ENCODE results near the gene TNS3.

DNA sequence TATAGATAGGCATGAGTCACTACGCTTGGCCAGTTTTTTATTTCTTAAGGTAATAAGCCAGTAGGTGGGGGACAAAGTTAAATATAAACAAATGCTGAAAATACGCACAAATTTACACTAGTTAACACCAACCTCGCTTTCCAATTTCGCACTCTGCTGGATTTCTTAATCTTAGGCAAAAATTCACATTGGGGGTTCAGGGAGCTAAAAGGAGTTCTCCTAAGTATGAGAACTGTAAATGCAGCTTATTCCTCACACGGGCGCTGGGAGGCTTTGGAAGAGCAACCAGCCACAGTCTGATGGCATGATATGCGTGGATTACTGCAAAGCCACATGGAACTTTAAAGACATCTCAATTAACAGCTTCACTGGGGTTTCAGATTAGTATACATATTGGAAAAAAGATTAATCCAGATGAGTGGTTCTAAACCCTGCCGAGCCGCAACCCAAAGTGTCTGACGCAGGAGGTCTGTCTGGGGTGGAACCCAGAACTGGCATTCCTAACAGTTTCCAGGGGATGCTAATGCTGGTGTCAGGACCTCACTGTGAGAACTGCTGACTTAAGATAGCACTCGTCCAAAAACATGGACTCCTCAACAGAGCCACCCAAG is 16.2 kb downstream of the TNS3 start:
- TF ChIP-seq, protein P1, sequence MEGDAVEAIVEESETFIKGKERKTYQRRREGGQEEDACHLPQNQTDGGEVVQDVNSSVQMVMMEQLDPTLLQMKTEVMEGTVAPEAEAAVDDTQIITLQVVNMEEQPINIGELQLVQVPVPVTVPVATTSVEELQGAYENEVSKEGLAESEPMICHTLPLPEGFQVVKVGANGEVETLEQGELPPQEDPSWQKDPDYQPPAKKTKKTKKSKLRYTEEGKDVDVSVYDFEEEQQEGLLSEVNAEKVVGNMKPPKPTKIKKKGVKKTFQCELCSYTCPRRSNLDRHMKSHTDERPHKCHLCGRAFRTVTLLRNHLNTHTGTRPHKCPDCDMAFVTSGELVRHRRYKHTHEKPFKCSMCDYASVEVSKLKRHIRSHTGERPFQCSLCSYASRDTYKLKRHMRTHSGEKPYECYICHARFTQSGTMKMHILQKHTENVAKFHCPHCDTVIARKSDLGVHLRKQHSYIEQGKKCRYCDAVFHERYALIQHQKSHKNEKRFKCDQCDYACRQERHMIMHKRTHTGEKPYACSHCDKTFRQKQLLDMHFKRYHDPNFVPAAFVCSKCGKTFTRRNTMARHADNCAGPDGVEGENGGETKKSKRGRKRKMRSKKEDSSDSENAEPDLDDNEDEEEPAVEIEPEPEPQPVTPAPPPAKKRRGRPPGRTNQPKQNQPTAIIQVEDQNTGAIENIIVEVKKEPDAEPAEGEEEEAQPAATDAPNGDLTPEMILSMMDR (IDR thresholded peaks at IDR 0.05; ENCODE audit: extremely low read depth in 1 of 2, insufficient read depth in 1 of 2, low read depth in 1 of 2, low read length in 2 of 2): no peak
- no peak for TF ChIP-seq POLR2AphosphoS5 (IDR thresholded peaks at IDR 0.05; ENCODE audit: insufficient read depth, low read depth, low read length)
- no peak for TF ChIP-seq EZH2 (IDR thresholded peaks at IDR 0.05; ENCODE audit: borderline replicate concordance, low read depth, low read length, severe bottlenecking)

All from endothelial cell of umbilical vein (primary cell).